ENCODE measurements around the gene CDKN1B.
A peak's percentile ranks its signal among the peaks of the same experiment; 100 is the strongest.

The CDKN1B gene

DNA sequence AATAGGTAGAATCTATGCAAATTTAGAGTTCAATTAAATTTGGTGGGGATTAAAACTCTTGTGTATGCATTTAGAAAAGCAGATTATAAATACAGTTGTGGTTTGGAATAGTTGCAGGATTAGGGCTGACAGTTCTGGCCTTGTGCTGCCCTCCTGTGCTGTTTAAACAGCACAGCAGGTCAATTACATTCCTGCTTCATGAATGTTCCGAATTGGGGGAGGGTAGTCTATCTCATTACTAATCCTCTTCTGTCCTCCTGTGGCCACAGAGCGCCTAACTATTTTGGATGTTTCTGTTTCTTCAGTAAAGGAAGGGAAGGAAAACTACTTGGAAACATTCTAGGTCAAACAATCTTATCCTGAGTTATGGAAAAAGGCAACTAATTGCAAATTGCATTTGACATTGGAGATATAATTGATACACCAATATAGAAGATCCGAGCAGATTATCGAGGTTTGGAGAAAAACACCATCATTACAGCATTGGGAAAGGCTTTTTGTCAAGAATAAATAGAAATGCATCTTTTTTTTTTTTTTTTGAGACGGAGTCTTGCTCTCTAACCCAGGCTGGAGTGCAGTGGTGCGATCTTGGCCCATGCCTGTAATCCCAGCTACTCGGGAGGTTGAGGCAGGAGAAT lies 12.5 kb upstream of the CDKN1B start:
- DNase-seq = peak; percentile 48

DNA sequence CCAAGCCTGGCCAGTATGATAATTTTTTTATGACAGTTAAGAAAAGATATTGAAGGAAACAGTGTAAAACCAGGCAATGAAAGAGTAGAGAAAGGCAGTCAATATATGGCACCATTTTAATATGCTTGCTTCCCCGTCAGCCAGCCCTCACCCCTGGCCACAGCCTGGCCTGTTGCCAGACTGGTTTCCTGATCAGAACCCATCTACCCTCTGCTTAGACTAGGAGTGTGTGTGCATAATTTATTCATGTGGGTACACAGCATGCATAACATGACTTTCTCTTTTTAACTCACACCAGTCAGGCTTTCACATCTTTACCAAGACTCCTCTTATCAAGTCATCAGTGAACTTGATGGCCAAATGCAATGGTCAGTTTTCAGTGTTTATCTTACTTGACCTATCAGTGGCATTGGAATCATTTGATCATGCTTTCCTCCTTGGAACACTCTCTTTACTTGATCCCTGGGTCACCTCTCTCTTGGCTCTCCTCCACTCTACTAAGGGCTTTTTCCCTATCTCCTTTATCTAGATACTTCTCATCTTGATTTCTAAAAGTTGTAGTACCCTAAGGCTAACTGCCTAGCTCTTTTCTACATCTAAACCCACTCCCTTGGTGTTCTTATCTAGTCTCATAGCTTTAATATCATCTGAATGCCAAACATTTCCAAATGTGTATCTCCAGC lies 11.2 kb upstream of the CDKN1B start:
- no peak for DNase-seq

DNA sequence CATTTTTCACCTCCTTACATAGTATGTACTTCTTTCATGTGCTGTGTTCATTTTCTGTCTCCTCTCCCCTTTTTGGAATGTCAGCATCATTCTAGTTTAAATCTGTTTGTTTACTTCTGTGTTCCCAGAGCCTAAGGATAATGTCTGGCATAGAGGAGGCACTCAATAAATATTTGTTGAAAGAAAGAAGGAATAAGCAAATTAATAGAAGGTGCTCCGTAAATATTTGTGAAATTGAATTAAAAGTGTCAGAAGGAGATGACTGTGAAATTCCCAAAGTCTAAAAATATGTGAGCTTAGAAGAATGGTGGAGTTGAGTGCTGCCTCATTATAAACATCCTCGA lies 3.3 kb upstream of the CDKN1B start:
- DNase-seq = no peak

DNA sequence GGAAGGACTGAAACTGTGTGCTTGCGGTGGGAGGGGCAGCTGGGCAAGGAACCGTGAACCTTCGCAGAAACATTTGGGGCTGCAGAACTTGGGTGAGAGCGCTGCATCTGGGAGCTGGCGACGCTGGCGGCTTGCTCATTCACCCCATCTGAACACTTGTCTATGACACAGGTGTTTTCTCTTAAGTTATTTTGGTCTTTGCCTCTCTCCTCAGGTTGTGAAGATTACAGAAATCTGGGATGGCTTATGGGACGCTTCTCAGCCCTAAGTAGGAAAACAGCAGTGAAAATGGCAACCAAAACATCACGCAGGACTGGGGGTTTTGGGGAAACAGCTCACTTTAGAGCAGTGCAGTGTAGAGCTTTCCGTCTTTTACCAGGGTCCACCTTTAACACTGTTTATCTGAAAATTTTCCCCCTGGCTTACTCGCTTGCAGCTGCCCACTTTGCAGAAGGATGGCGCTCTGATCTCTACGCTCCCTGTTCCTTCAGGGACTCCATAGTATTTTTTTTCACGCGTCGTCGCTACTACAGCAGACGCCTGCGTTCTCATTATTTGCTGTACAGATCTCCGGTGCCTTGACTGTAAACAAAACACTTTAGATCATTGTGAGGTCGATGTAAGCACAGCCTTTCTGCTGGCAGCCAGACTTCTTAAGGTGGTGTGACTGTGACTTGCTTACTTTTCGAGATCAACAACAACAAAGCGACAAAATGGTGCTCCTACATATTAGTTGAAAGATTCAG lies 2.7 kb upstream of the CDKN1B start:
- DNase-seq = no peak

DNA sequence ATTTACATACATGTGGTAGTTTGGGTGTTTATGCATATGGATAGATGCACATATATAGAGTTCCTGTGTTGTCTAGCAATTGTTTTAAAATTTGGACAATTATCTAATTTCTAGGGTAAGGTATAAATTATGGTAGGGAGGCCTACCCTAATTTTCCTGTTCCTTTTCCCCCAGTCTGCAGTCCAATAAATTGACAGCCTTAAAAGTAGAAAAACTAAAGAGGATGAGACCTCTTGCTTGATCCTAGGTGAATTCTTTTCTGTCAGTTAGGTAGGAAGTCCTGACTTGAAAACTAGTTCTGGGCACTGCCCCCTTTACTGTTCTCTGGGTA lies 2.1 kb upstream of the CDKN1B start:
- no peak for DNase-seq

DNA sequence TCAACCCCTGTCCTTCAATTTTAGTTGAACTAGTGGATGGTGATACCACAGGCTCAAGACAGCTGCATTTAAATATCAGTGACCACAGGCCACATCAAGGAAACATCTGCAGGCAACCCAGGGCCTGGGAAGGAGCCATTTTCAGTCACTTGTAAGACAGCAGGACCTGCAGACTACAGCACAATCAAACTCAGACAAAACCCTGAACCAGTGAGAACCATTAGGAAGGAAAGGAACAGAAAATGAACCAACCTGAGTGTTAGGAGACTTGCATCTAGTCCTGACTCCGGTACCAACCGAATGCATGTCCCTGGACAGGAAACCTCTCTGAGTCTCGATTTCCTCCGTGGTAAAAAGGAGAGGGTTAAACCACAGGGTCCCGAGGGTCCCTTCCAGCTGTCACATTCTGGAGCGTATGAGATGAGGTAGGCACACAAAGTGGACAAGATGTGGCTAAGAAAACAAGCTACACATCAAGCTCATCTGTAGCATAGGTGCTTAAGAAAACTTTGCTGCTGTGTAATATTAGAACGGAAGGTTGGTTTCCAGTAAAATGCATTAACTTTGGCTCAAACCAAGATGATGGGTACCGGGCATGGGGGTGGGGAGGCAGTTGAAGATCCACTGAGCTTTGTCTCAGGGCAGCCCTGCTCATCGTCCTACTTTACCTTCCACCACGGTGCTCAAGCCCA lies 1.6 kb upstream of the CDKN1B start:
- DNase-seq = no peak

DNA sequence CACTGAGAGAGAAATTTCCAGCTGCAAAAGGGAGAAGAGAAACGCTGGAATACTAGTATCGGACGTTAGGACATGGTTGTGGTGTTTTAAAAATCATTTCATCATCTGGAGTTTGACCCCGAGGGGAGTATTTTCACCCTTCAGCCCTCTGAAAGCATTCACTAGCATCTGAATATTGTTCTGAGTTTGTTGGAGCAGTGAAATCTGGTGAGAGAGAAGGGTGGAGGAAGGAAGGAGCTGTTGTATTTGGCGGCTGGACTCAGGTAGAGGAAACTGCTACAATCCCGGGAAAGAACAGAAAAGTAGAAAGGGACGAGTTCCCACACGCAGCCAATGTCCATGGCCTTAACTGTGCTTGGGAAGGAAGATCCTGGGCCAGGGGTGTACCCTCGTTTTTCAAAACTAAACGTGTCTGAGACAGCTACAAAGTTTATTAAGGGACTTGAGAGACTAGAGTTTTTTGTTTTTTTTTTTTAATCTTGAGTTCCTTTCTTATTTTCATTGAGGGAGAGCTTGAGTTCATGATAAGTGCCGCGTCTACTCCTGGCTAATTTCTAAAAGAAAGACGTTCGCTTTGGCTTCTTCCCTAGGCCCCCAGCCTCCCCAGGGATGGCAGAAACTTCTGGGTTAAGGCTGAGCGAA lies 896 bp upstream of the CDKN1B start:
- DNase-seq = no peak

DNA sequence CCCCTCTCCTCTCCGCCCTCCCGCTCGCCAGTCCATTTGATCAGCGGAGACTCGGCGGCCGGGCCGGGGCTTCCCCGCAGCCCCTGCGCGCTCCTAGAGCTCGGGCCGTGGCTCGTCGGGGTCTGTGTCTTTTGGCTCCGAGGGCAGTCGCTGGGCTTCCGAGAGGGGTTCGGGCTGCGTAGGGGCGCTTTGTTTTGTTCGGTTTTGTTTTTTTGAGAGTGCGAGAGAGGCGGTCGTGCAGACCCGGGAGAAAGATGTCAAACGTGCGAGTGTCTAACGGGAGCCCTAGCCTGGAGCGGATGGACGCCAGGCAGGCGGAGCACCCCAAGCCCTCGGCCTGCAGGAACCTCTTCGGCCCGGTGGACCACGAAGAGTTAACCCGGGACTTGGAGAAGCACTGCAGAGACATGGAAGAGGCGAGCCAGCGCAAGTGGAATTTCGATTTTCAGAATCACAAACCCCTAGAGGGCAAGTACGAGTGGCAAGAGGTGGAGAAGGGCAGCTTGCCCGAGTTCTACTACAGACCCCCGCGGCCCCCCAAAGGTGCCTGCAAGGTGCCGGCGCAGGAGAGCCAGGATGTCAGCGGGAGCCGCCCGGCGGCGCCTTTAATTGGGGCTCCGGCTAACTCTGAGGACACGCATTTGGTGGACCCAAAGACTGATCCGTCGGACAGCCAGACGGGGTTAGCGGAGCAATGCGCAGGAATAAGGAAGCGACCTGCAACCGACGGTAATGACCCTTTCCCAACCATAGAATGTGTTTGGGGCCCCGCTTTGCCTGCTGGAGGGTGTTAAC lies 615 bp downstream of the CDKN1B start:
- DNase-seq = no peak

DNA sequence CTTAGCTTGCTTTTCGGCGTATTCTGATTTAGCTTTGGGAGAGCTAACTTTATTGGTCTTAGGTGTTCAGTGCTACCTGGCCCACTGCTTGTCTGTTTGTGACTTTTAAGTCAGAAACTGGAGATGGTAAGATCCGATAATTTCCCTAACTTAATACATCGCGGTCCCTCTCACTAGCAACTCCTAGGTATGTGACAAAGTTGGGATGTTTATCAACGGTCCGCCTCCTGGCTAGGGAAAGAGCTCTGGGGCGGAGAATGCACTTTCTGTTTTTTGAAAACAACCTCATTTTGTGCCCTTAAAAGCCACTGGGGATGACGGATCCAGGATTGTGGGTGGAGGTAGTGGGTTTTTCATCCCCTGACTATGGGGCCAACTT lies 1.2 kb downstream of the CDKN1B start:
- no peak for DNase-seq

DNA sequence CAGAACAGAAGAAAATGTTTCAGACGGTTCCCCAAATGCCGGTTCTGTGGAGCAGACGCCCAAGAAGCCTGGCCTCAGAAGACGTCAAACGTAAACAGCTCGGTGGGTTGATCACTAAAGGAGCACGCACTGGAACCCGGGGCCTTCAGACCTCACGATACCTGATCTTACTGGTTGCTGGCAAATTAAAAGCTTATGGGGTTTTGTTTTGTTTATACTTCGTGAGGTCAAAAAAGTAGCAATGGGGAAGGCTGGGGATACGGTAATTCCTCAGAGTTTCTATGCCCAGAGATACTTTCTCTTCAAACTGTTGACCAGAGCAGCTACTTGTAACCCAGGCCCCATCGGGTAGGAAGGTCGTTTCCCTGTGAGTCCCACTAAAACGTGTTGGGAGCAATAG lies 1.7 kb downstream of the CDKN1B start:
- DNase-seq = no peak

DNA sequence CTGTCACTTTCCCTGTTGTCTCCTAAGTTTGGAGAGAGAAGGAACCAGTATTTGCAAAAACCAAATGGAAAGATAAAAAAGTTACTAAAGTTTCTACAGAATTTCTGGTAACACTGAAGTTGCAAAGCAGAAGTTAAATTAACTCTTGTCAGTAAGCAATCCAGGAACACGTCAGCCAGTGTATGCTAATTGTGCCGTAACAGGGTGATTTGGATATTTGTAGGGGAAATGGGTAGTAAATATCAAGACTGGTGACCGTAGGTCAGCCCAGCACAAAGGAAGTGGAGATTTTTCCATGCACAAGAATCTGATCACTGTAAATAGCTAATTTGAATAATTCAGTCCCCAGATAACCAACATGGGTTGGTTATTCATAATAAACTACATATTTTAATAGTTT lies 2.3 kb downstream of the CDKN1B start:
- DNase-seq = peak; percentile 49

DNA sequence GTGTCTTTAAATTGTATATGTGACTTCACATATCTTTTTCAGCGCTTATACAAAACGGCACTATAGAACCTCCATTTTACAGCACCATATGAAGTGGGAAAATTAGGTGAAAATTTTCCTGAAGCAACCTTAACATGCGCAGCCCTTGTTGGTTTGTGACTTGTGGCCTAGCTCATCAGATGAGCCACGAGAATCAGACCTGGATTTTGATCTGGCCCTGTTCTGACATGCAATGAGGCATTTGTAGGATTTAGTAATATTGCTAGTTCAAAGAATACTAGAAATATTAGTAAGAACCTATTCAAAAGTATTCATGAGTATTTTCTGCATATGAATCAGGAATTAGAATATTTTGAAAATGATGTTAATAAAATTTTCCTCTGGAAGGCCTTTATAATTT lies 2.9 kb downstream of the CDKN1B start:
- DNase-seq = no peak

DNA sequence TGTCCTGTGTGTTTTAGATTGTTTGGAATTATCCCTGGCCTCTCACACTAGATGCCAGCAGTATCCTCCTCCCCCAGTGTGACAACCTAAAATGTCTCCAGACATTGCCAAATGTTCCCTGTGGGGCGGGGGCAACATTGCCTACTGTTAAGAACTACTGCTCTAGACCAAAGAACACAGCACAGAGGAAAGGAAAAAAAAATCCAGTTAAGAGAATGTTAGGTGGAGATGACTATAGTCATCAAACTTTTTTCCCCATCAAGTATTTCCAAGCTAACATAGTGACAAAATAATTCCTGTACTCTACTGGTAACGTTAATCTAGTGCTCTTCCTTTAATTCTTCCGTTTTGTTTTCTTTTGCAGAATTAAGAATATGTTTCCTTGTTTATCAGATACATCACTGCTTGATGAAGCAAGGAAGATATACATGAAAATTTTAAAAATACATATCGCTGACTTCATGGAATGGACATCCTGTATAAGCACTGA lies 3.5 kb downstream of the CDKN1B start:
- DNase-seq = no peak

DNA sequence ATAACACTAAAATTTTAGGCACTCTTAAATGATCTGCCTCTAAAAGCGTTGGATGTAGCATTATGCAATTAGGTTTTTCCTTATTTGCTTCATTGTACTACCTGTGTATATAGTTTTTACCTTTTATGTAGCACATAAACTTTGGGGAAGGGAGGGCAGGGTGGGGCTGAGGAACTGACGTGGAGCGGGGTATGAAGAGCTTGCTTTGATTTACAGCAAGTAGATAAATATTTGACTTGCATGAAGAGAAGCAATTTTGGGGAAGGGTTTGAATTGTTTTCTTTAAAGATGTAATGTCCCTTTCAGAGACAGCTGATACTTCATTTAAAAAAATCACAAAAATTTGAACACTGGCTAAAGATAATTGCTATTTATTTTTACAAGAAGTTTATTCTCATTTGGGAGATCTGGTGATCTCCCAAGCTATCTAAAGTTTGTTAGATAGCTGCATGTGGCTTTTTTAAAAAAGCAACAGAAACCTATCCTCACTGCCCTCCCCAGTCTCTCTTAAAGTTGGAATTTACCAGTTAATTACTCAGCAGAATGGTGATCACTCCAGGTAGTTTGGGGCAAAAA lies 4.1 kb downstream of the CDKN1B start:
- DNase-seq = no peak

DNA sequence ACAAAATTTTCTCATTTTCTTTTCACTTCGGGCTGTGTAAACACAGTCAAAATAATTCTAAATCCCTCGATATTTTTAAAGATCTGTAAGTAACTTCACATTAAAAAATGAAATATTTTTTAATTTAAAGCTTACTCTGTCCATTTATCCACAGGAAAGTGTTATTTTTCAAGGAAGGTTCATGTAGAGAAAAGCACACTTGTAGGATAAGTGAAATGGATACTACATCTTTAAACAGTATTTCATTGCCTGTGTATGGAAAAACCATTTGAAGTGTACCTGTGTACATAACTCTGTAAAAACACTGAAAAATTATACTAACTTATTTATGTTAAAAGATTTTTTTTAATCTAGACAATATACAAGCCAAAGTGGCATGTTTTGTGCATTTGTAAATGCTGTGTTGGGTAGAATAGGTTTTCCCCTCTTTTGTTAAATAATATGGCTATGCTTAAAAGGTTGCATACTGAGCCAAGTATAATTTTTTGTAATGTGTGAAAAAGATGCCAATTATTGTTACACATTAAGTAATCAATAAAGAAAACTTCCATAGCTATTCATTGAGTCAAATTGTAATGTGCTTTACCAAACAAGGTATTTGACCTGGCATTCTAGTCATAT lies 4.8 kb downstream of the CDKN1B start:
- DNase-seq = no peak

DNA sequence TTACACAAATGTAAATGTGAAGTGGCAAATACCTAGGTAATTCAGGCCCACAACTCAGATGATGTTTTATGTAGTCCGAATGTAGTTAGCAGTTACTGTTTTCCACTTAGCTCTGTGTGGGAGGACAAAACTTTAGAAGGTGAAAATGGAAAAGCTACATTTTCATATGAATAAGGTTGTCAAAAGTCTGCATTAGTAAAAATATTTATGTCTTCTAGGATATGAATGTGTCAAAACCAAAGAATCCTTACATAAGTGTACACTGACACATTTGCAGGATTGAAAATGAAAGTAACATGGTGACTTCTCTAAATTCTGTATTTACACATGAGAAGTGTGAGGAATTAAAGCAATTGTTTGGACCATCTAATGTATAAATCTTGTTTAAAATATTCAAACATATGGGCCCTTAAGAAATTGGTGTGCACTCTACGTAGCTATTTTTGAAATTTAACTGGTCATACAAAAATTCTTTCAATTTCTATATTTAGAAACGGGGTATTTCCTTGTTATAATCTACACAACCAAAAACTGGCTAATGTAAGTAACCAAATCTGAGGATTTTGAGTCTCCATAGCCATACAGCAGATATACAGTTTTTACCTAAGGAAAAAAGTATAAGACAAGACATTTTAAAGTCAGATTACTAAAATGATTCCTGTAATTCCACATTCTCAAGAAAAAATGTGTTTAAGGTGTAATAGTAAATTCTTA lies 5.4 kb downstream of the CDKN1B start:
- no peak for DNase-seq

DNA sequence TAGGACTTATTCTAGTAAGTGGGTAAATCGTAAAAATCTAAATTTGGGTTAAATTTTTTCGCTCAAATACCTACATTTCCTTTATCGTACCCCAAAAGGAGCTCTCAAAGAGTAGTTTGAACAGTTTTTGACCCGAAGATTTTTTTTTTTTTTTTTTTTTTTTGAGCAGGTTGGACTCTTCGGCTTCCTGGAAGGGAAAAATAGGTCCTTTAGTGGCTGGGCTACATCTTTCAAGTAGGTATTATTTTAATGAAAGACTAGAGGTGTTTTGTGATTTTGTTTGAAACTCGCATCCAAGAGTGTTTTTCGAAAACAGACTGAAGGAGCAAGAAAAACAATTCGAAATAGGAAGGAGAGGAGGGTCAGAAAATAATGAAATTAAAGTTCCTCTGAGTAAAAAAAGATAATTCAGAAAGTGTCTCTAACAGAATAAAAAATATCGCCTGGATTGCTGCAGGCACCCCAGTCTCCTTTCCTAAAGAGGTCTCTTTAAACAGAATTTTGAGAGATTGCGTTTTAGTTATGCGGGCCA lies 6.0 kb downstream of the CDKN1B start:
- DNase-seq = no peak

DNA sequence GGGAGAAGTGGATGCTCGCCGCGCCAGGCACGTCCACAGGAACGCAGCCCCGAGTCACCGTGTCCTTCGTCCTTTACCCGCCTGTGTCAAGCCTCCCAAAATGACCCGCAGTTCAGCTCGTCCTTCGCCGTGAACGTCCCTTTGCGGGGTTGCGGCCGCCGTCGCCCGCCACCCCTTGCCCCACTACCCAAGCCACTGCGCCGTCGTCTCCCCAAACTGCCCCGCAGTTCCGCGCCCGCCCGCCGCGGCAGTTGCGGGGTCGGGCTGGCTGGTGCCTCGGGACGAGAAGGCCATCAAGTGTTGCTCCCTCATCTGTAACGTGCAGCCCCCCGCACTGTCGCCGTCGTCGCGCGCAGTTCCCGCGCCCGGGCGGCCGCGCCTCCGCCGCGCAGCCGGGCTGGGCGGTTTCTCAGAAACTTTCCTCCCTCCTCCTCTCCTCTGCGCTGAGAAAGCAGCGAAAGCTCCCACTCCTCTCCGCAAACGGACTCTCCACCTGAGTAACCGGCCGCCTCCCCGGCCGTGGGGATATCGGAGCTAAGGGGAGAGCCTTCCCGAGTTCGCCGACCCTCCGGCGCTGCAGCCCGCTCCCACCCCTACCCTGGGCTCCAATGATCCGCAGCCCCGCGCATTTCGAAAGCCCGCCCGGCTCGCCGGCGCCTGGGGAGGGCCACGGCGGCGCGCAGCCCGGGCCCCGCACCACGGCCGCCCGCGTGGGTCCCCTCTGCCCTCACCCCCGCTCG lies 6.7 kb downstream of the CDKN1B start:
- no peak for DNase-seq

DNA sequence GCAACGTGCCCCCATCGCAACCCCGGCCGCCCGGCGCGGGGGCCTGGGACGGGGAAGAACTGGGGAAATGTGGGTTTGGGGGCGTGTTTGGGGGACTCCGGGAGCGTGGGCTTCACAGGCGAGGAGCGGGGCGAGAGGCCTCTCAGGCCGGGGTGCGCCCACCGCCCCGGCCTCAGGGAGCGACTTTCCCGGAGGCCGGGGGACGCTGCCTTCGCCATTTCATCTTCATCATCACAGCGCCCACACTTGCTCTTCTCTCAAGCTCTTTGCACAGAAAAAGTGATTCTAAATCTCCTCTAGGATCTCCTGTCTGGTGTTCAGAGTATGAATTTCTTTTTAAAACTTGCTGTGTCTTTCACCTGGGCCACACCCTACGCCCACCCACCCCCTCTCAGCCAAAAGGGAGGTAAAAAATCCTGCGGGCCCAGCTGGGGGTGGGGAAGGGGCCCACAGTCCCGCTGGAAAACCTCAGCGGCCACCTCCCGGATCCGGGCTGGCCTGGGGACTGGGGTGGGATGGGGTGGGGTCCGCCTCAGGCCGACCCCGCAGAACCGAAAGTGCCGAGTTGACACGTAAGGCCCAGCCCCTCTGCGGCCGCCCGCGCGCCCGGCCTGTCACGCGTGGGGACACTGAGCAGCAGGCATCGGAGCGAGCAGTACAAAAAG lies 7.4 kb downstream of the CDKN1B start:
- no peak for DNase-seq
